Activated CD4-positive, alpha-beta T cell treated with anti-CD3 and anti-CD28 coated beads for 48 hours (primary cell): Measurements from ENCODE around the gene NLRC4.
"Not testable (repeated sequence)": the region's sequence is repeated elsewhere in the genome, so short reads cannot be mapped to it uniquely, and the experiment has no call there.

ENCODE experiments used
- DNase-seq: peaks from one replicate; pipeline ENCODE4 v3.0.0-alpha.2; 2020

NLRC4 gene, protein sequence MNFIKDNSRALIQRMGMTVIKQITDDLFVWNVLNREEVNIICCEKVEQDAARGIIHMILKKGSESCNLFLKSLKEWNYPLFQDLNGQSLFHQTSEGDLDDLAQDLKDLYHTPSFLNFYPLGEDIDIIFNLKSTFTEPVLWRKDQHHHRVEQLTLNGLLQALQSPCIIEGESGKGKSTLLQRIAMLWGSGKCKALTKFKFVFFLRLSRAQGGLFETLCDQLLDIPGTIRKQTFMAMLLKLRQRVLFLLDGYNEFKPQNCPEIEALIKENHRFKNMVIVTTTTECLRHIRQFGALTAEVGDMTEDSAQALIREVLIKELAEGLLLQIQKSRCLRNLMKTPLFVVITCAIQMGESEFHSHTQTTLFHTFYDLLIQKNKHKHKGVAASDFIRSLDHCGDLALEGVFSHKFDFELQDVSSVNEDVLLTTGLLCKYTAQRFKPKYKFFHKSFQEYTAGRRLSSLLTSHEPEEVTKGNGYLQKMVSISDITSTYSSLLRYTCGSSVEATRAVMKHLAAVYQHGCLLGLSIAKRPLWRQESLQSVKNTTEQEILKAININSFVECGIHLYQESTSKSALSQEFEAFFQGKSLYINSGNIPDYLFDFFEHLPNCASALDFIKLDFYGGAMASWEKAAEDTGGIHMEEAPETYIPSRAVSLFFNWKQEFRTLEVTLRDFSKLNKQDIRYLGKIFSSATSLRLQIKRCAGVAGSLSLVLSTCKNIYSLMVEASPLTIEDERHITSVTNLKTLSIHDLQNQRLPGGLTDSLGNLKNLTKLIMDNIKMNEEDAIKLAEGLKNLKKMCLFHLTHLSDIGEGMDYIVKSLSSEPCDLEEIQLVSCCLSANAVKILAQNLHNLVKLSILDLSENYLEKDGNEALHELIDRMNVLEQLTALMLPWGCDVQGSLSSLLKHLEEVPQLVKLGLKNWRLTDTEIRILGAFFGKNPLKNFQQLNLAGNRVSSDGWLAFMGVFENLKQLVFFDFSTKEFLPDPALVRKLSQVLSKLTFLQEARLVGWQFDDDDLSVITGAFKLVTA

DNA sequence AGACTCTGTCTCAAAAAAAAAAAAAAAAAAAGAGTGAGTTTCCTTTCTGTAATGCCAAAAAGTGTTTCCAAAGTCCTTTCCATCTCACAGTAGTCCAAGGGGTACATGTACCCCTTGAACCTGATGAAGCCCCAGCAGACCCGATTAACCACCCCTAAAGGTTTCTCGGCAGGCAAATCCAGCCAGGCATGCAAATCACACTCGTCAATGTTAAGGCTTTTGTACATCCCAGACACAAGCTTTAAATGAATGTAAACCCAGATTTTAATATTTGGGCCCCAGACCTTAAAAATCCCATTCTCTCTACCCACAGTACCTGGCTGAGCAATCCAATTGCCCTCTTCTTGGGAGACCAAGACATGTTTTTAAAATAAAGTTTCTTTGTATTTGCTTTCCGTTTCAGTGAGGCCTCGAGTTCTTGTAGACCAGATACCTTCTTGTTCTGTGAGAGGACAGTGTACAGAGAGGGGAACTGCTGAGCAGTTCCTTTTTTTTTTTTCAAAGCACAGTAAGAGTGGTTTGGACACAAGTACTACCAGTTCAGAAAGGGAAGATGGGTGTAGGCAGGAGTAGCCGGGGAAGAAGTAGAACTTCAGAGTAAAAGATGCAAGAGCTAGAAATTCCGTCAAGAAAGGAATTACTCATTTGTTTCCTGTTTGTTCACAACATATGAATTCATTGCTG, at the start of gene NLRC4:
NLRC4 (minus strand) TSS at position 465 of the 684 bp plus-strand sequence. CDS start 8,111 bp downstream, outside the sequence.
- DNase-seq: no peak

DNA sequence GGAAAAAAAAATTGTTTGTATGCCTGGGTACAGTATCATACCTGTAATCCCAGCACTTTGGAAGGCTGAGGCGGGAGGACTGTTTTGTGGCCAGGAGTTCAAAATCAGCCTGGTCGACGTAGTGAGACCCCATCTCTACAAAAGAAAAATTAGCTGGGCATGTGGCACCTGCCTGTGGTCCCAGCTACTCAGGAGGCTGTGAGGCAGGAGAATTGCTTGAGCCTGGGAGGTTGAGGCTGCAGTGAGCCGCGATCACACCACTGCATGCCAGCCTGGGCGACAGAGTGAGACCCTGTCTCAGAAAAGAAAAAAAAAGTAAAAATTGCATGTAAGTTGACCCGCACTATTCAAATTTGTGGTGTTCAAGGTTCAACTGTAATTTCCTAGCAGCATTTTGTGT, 45.9 kb upstream of the NLRC4 start:
- no peak for DNase-seq

DNA sequence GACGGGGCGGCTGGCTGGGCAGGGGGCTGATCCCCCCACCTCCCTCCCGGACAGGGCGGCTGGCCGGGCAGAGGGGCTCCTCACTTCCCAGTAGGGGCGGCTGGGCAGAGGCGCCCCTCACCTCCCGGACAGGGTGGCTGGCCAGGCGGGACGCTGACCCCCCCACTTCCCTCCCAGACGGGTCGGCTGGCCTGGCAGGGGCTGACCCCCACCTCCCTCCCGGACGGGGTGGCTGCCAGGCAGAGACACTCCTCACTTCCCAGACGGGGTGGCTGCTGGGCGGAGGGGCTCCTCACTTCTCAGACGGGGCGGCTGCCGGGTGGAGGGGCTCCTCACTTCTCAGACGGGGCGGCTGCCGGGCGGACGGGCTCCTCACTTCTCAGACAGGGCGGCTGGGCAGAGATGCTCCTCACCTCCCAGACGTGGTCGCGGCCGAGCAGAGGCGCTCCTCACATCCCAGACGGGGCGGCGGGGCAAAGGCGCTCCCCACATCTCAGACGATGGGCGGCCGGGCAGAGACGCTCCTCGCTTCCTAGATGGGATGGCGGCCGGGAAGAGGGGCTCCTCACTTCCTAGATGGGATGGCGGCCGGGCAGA, 29.4 kb upstream of the NLRC4 start:
- DNase-seq: not testable (repeated sequence)

DNA sequence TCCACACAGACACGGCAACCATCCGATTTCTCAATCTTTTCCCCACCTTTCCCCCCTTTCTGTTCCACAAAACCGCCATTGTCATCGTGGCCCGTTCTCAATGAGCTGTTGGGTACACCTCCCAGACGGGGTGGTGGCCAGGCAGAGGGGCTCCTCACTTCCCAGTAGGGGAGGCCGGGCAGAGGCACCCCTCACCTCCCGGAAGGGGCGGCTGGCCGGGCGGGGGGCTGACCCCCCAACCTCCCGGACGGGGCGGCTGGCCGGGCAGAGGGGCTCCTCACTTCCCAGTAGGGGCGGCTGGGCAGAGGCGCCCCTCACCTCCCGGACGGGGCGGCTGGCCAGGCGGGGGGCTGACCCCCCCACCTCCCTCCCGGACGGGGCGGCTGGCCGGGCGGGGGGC, 28.8 kb upstream of the NLRC4 start:
- not testable (repeated sequence) for DNase-seq

DNA sequence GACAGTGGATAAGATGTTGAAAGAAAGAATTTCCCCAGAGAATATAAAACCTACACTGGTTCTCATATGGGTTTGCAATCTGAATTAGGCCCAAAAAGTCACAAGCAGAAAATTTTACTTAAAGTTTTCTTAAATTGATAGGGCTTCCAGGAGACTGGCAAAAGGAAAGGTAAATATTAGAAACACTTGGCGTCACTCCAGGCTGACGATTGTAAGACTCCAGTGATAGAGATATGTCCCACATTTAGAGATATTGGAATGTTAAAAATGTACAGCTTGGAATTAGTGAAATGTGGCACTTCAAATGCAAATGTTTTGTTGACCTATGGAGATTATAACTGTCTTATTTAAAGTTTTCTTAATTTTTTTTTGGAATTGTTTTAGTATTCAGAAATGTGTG, 27.1 kb upstream of the NLRC4 start:
- no peak for DNase-seq

DNA sequence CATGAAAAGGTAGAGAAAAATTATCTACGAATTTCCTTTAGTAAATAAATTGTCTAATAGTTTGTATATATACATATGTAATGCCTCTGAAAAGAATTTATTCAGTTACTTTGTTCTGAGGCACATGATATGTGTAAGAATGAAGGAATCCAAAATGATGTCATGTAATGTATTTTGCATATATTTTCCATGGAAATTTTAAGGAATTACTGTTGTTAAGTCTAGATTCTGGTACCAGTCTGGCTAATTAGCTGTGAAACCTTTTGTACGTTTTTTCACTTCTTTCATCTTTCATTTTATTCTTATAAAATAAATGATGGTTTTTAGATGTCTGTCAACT, 25.3 kb upstream of the NLRC4 start:
- no peak for DNase-seq

DNA sequence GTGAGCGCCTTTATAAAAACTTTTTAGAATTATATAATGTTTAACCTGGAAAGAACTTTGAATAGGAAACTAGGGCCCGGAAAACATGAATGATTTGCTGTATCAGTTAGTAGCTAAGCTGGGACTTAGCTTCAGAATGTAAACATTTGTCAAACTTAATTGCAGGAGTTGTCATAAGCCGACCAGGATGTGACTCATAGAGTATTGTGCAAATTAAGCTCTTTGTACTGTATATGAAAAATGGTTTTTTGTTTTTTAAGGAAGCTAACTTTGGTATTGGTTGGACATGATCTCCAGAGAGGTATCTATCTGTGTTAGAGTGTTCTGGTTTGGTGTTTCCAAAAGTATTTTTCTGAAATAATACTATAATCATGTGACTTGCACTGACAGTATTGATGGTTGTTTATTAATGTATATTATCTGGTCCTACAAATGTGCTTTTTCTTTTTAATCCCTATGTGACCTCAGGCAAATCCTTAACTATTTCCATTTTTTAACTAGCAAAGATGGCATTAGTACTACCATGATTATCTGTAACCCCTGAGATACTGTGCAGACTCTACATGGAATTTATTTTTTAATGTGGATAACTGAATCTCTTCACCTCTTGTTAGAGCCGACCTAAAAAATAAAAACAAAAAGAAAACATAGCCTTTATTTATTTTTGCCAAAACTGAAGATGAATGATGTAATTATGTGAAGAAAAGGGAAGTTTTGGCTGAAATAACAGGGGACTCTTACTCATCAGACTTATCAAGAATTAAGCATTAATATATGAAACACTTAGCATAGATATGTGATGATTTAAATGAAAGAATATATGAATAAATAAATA, 24.7 kb upstream of the NLRC4 start:
- DNase-seq: no peak

DNA sequence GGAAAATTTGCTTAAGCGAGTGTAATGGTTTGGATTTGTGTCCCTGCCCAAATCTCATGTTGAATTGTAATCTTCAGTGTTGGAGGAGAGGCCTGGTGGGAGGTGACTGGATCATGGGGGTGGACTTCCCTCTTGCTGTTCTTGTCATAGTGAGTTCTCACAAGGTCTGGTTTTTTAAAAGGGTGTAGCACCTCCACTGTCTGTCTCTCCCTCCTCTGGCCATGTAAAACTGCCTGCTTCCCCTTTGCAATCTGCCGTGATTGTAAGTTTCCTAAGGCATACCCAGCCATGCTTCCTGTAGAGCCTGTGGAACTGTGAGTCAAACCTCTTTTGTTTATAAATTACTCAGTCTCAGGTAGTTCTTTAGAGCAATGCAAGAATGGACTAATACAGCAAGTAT, 19.6 kb upstream of the NLRC4 start:
- DNase-seq: no peak

DNA sequence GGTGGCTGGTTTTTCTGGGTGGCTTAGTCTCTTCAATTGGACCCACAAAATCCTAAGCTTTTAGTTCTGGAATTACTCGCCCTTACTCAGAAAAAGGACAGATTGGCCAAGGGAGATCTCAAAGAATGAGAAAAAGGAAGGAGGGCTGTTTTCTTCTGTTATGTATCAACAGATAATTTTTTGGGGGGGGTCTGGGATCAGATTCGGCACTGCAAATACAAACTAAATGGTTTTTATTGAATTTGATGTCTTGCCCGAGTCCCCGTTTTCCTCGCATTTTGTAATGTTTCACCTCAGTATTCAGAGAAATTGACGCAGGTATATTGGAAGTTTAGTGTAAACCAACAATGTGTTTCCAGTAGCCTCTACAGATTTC, 13.8 kb upstream of the NLRC4 start:
- no peak for DNase-seq

DNA sequence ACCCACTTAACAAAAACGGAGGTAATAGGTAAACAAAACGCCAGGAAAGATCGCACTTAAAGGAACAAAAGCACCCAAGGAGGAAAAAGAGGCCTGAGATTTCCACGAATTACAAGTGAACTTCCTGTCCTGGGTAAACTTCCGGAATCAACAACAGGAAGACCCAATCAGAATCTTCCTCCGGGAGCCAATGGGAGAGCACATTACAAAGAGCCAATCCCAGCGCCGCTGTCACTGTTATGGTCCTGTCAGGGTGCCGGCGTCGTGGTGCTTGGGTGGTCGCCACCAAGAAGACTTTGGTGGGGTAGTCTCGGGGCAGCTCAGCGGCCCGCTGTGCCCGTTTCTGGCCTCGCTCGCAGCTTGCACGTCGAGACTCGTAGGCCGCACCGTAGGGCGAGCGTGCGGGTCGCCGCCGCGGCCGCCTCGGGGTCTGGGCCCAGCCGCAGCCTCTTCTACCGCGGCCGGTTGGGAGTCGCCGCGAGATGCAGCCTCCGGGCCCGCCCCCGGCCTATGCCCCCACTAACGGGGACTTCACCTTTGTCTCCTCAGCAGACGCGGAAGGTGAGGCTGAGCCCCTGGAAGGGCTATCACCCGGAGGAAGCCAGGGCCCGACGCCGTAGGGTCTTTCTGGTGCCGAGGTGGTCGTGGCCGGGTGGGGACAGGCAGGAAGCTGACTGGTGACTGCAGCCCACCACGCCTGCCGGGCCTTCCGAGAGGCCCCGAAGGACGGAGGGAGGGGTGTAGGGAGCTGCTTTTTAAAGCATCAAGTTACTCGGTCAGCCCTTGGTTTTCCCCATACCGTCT, 13.2 kb upstream of the NLRC4 start, which contains the start of gene YIPF4:
YIPF4 (plus strand) TSS at position 231 of the 804 bp plus-strand sequence; CDS start at position 483, 252 bp downstream.
- DNase-seq: peak; percentile 88

DNA sequence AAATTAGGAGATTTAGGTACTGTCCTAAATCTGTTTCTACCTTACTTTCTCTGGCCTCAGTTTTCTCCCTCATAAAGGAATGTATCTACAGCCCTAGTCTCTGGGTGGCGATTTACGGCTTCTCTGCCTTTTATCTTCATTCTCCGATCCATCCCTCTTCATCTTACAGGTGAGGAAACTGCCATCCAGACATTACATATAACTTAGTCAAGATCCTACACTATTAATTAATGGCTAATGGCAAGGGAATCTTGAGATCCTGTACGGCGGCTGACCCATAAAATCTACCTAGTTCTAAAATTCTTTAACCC, 12.6 kb upstream of the NLRC4 start:
- DNase-seq: no peak

DNA sequence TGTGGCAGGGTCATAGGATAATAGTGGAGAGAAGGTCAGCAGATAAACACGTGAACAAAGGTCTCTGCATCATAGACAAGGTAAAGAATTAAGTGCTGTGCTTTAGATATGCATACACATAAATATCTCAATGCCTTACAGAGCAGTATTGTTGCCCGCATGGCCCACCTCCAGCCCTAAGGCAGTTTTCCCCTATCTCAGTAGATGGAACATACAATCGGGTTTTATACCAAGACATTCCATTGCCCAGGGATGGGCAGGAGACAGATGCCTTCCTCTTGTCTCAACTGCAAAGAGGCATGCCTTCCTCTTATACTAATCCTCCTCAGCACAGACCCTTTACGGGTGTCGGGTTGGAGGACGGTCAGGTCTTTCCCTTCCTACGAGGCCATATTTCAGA, 11.1 kb upstream of the NLRC4 start:
- DNase-seq: not testable (repeated sequence)

DNA sequence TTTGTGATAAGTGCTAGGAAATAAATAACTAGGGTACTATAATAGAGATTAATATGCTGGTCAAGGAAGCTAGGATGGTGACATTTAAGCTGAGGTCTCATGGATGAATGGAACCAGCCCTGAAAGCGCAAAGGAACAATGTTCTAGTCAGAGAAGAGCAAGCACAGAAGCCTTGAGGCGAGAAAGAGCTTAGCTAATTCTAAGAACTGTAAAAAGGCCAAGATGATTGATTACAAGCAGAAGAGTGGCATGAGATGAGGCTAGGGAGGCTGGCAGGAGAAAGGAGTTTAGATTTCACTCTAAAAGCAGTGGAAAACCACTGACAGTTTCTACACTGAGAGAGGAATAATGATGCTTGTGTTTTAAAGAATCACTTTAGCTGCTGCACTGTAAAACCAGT, 9.6 kb upstream of the NLRC4 start:
- no peak for DNase-seq

DNA sequence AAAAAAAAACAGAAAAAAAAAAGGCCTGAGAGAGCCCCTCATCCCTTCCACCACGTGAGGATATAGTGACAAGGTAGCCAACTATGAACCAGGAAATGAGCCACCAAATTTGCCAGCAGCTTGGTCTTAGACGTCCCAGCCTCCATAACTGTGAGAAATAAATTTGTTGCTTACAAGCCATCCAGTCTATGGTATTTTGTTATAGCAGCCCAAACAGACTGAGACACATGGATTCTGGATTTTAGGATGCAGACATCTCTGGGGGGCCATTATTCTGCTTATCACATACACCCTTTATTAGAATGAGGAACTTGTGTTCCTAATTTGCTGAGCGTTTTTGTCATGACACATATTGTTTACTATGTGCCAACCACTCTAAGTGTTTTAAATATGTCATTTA, 7.6 kb upstream of the NLRC4 start:
- DNase-seq: no peak

DNA sequence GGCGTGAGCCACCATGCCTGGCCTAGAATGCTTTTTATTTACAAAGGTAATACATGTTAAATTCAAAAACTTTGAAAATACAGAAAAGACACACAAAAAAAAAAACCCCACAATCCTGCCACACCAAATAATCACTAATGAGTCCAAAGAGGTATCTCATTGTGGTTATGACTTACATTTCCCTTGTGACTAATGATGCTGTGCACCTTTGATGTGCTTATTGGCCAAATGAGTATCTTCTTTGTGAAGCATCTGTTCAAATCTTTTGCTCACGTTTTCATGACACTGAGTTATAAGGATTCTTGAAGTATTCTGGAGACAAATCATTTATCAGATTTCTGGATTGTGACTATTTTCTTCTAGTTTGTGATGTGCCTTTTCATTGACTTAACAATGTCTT, 6.4 kb upstream of the NLRC4 start:
- no peak for DNase-seq

DNA sequence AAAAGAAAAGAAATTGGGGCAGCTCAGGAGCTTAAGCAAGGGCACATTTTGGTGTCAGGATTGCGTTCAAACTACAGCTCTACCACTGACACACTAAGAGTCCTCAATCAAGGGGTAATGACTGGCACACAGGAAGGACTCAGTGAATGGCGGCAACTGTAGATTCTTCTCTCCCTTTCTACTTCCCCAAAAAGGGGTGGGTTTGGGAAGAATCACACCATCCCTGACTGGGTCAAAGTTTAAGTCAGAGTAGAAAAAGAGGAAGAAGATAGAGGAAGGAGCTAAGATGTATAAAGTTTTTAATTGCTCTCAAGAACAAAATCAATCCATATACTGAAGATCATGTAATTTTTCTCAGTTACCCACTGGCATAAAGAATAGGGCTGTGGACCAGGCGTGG, 2.6 kb downstream of the NLRC4 start:
- DNase-seq: no peak

DNA sequence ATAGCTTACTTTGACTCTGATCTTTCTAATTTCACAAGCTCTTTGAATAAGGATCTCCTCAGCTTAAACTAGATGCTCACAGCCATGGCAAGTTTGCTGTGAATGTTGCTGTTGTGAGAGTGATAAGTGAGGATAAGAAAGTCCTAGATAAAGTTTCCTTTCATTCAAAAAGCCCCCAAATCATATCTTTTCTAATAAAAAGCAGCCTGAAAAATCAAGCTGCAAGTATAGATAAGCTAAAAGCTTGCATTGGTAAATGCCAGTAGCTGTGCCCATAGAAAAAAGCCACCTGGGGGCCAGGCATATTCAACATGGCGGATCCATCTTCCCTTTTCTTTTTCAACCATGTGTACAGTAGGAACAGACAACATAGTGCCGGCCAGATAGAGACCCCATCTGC, 4.3 kb downstream of the NLRC4 start:
- no peak for DNase-seq

DNA sequence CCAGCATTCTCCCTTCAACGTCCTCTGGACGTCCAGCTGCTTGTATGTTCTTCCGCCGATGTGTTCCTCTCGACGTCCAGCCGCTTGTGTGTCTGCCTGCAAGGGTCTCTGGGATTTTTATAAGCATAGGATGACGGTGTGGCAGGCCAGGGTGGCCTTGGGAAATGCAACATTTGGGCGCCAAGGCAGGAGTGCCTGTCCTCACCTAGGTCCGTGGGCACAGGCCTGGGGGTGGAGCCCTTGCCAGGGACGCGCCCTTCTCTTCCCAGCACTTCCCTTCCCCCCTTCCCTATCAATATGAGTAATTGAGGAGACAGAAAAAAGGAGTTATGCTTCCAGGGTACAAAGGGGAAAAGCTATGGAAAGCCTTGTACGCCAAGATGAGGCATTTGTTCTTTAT, 6.4 kb downstream of the NLRC4 start:
- DNase-seq: no peak

DNA sequence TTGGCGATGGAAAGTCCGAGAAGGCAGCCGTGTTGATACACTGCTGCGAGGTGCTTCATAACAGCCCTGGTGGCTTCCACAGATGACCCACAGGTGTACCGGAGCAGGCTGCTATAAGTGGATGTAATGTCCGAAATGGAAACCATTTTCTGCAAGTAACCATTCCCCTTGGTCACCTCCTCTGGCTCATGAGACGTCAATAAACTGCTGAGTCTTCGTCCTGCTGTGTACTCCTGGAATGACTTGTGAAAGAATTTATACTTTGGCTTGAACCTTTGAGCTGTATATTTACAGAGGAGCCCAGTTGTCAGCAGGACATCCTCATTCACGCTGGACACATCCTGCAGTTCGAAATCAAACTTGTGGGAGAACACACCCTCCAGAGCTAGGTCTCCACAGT, 14.4 kb downstream of the NLRC4 start:
- DNase-seq: no peak

DNA sequence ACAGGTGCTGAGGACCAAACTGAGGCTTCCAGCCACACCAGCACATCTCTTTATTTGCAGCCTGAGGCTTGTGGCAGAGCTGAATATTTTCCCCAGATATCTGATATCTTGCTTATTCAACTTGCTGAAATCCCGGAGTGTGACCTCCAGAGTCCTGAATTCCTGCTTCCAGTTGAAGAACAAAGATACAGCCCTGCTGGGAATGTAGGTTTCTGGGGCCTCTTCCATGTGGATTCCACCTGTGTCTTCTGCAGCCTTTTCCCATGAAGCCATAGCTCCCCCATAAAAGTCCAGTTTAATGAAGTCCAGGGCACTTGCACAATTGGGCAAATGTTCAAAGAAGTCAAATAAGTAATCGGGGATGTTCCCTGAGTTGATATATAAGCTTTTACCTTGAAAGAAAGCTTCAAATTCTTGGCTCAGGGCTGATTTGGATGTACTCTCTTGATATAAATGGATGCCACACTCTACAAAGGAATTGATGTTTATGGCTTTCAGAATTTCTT, 14.9 kb downstream of the NLRC4 start:
- no peak for DNase-seq

DNA sequence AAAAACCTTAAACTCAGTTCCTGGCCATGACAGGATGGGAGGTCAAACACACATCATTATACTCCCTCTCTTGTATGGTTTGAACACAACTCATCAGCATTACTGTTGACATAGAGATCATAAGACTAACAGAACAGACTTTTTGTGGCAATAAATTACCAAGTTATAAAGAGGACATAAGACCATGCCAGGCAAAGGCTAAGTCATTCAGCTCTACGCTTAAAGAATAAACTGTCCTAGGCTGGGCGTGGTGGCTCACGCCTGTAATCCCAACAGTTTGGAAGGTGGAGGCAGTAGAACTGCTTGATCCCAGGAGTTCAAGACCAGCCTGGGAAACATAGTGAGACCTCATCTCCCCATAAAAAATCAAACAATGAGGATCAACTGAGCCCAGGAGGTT, 16.4 kb downstream of the NLRC4 start:
- DNase-seq: no peak
